OCI-LY7 (cell line): ENCODE data around the gene GBE1. TPM values are rescaled to one million over a fixed set of nuclear protein-coding genes. Genes with fewer than 3 reads are reported as not detected.

Source experiments
- BruUV-seq: library from RNA; stranded (reverse); fragments of 400-500 nt; replicated peaks from 2 replicates; lab custom pipeline; 2021; lab: Mats Ljungman, UMichigan
- CTCF ChIA-PET: fragments of 300-600 bp; sonication (Branson Sonifier 250); formaldehyde crosslinking; loops from one replicate; lab custom pipeline; 2022; ENCODE audit warnings: antibody characterized with exemption; ENCODE audit not compliant: unreplicated experiment; lab: Charles Lee
- POLR2A ChIA-PET: fragments of 300-600 bp; sonication (Branson Sonifier 250); formaldehyde crosslinking; loops from one replicate; lab custom pipeline; 2022; ENCODE audit warnings: antibody characterized with exemption; lab: Charles Lee
- DNase-seq: peaks from one replicate; pipeline ENCODE4 v3.0.0-alpha.2; 2015; ENCODE audit warnings: low spot score
- H2AFZ ChIP-seq: fragments of 200-600 bp; sonication (generic), shearing (Covaris generic); 2 replicates; pipeline ENCODE4 v1.6.1; 2014; ENCODE audit warnings: mild to moderate bottlenecking, antibody characterized with exemption, low read length, moderate library complexity
- H3K27ac ChIP-seq: fragments of 200-600 bp; sonication (generic); 2 replicates; pipeline ENCODE4 v1.5.1; 2014; ENCODE audit warnings: mixed run types, low read depth, mild to moderate bottlenecking, moderate library complexity, low read length, inconsistent platforms; ENCODE audit not compliant: poor library complexity, severe bottlenecking
- H3K36me3 ChIP-seq: fragments of 200-600 bp; sonication (generic); 2 replicates; pipeline ENCODE4 v1.6.1; 2014; ENCODE audit warnings: mild to moderate bottlenecking, antibody characterized with exemption, low read length, moderate library complexity, mixed read lengths; ENCODE audit not compliant: insufficient read depth
- H3K4me1 ChIP-seq: fragments of 200-600 bp; sonication (generic); 2 replicates; pipeline ENCODE4 v1.5.1; 2014; ENCODE audit warnings: mild to moderate bottlenecking, low read length; ENCODE audit not compliant: insufficient read depth, poor library complexity, severe bottlenecking
- H3K4me2 ChIP-seq: fragments of 200-600 bp; sonication (generic); 2 replicates; pipeline ENCODE4 v1.6.1; 2014; ENCODE audit warnings: mild to moderate bottlenecking, low read length
- H3K4me3 ChIP-seq: fragments of 200-600 bp; sonication (generic); 2 replicates; pipeline ENCODE4 v1.5.1; 2014; ENCODE audit warnings: mild to moderate bottlenecking, low read depth, low read length; ENCODE audit not compliant: poor library complexity, severe bottlenecking
- H3K79me2 ChIP-seq: fragments of 200-600 bp; sonication (generic); 2 replicates; pipeline ENCODE4 v1.6.1; 2016; ENCODE audit warnings: low read depth, mild to moderate bottlenecking, low read length, moderate library complexity, mixed read lengths; ENCODE audit not compliant: insufficient read depth
- H3K9me2 ChIP-seq: fragments of 200-600 bp; sonication (generic); 2 replicates; pipeline ENCODE4 v1.6.1; 2016; ENCODE audit warnings: mild to moderate bottlenecking, low read length, mixed read lengths; ENCODE audit not compliant: insufficient read depth
- H3K9me3 ChIP-seq: fragments of 200-600 bp; sonication (generic); 2 replicates; pipeline ENCODE4 v1.6.1; 2014; ENCODE audit warnings: mild to moderate bottlenecking, mixed run types, low read length, mixed read lengths
- H4K20me1 ChIP-seq: fragments of 200-600 bp; sonication (generic); 2 replicates; pipeline ENCODE4 v1.6.1; 2014; ENCODE audit warnings: mild to moderate bottlenecking, antibody characterized with exemption, low read length, moderate library complexity, mixed read lengths; ENCODE audit not compliant: insufficient read depth
- CTCF ChIP-seq: fragments of 200-600 bp; sonication (generic); conservative IDR thresholded peaks from 2 replicates; pipeline ENCODE4 v1.5.1; 2014; ENCODE audit warnings: mild to moderate bottlenecking, antibody characterized with exemption, low read length, moderate library complexity, mixed read lengths
- EZH2phosphoT487 ChIP-seq: fragments of 200-600 bp; sonication (generic); IDR thresholded peaks from 2 replicates; pipeline ENCODE4 v1.6.1; 2018; ENCODE audit warnings: low read depth, borderline replicate concordance, mild to moderate bottlenecking, mixed run types, antibody characterized with exemption, low read length, moderate library complexity, mixed read lengths
- intact Hi-C: fragments of 100-400 bp; cut with micrococcal nuclease; formaldehyde crosslinking; loops from one replicate; pipeline ENCODE4 v1.10.0; 2022; ENCODE audit not compliant: unreplicated experiment
- small RNA-seq: library from RNA; depleted of rRNA; stranded (forward); fragments of <200 nt; gene quantifications from one replicate; pipeline ENCODE3, GENCODE V24; 2014
- total RNA-seq, 2 experiments: library from RNA; depleted of rRNA in 1 of 2; stranded (reverse); fragments of >200 nt in 1 of 2; shearing (Covaris generic) in 1 of 2; gene quantifications; 2 replicates each; pipeline ENCODE4 v1.2.3, GENCODE V29; 2014 to 2022

GBE1 gene
- total RNA-seq, 2 experiments from 2014 or later, result 10.7 to 24.4 TPM

DNA sequence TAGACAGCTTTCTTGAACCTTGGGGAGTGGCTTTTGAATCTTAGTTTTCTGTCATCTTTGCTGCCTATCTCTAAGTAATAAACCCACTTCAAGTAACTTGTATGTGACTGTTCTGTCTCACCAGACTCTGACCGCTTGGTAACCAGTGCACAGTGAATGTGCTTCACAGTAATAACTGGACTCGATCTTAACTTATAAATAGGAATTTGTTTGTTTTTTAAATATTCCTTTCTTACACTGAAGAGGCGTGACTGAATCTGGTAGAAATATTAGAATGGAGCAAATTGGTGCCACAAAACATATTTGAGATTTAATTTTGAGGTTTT is 318.0 kb downstream of the GBE1 start:
- BruUV-seq, result no TSS peak
- Histone ChIP-seq H3K79me2 (no peaks in the 10 kb centered on the region), H2AFZ (no peak overlapping the region), H3K9me2 (no peaks in the 10 kb centered on the region), H3K36me3 (no peaks in the 10 kb centered on the region), H4K20me1 (no peaks in the 10 kb centered on the region), H3K4me2 (no peak overlapping the region), H3K4me3 (no peak overlapping the region), H3K4me1 (no peaks in the 10 kb centered on the region), H3K27ac (no peak overlapping the region), H3K9me3 (no peaks in the 10 kb centered on the region)
- no peak for DNase-seq
- no peak for TF ChIP-seq EZH2phosphoT487
- ChIA-PET CTCF (no interaction called here), POLR2A (no interaction called here)
- intact Hi-C loops, result no loop called here

DNA sequence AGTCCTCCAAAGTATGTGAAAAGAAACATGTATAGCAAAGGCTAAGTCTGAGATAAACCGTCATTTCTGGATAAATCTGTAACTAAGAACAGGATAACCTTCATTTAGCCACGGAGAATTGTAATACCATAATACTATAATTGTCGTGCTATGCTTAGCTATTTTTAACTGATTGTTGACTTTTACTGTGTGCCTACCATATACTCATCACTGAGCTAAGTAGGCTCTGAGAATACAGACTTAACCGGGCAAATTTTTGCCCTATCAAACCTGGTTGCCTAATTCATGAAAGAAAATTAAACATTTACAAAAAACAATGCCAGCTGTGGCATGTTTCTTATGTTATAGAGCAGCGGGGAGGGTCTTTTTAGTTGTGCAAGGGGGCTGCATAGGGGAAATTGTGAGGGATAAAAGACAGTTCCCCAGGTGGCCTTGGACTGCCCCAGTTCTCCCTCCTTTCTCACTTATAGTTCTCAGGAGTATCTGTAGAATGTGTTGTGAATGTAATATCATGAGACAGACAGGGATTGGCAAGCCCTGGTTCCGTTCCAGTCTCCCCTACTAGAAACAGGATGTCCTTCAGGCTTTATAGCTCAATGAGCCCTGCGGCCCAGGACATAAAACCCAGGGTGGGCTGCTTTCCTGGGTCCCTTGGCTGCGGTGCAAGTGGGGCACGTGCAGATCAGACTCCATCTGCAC is 318.5 kb downstream of the GBE1 start:
- Histone ChIP-seq H2AFZ (no peak overlapping the region), H3K9me3 (no peaks in the 10 kb centered on the region), H4K20me1 (no peaks in the 10 kb centered on the region), H3K9me2 (no peaks in the 10 kb centered on the region), H3K27ac (no peak overlapping the region), H3K79me2 (no peaks in the 10 kb centered on the region), H3K4me2 (no peak overlapping the region), H3K36me3 (no peaks in the 10 kb centered on the region), H3K4me3 (no peak overlapping the region), H3K4me1 (no peaks in the 10 kb centered on the region)
- ChIA-PET CTCF (no interaction called here), POLR2A (interaction anchor here (0.6 to 0.9 kb wide), 3 partner anchors 24 to 252 kb away, joined by 3 read pairs; no protein-coding TSS in a partner anchor)
- TF ChIP-seq EZH2phosphoT487 (no peak), CTCF (no peak)
- intact Hi-C loops, result no loop called here
- DNase-seq, result no peak
- BruUV-seq, result no TSS peak

DNA sequence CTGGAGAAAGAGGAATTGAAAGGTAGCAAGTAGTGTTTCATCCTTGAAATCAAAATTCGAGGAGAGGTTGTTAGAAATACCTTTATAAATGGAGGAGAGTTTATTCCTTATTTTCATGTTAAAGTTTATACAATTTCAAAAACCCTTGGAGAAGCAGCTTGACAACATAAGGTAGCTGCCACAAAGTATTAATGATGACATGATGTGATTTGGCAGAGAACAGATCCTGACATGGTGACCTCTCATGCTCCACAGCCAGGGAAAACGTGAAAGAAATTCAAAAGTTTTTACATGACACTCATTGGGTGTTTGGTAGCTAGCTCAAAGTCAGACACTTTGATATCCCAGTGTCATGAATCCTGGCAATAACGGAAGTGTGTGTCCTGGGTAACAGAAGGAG is 320.8 kb downstream of the GBE1 start:
- no peaks in the 10 kb centered on the region for H4K20me1 ChIP-seq
- no TSS peak for BruUV-seq
- POLR2A ChIA-PET, result no interaction called here
- intact Hi-C loops, result no loop called here
- no peaks in the 10 kb centered on the region for H3K9me3 ChIP-seq
- CTCF ChIA-PET, result no interaction called here
- H3K27ac ChIP-seq, result no peak overlapping the region
- no peak overlapping the region for H2AFZ ChIP-seq
- H3K4me1 ChIP-seq, result no peaks in the 10 kb centered on the region
- no peak overlapping the region for H3K4me3 ChIP-seq
- H3K79me2 ChIP-seq, result no peaks in the 10 kb centered on the region
- no peaks in the 10 kb centered on the region for H3K9me2 ChIP-seq
- no peaks in the 10 kb centered on the region for H3K36me3 ChIP-seq
- TF ChIP-seq EZH2phosphoT487 (no peak), CTCF (no peak)
- no peak for DNase-seq
- H3K4me2 ChIP-seq, result no peak overlapping the region

Small RNA genes within 50 kb of the gene (small RNA-seq; reads per million reads assigned to genes)
- gene AC017015.1, result not detected
- gene RNU2-28P, result 3.0 reads per million, percentile 85 among the genes with 10 or more reads in this experiment
